Measurements from ENCODE around the gene ABLIM2.
"Not testable (repeated sequence)": the region's sequence is repeated elsewhere in the genome, so short reads cannot be mapped to it uniquely, and the experiment has no call there.

The ABLIM2 gene

GRCh38 chr4:7918981-7919380, 239.6 kb downstream of the ABLIM2 start:
- no peak for DNase-seq (ENCODE audit: low read depth)
- H3K4me3 ChIP-seq (ENCODE audit: control insufficient read depth, low read depth, low read length): no peak overlapping the region
- TF ChIP-seq, protein P1, sequence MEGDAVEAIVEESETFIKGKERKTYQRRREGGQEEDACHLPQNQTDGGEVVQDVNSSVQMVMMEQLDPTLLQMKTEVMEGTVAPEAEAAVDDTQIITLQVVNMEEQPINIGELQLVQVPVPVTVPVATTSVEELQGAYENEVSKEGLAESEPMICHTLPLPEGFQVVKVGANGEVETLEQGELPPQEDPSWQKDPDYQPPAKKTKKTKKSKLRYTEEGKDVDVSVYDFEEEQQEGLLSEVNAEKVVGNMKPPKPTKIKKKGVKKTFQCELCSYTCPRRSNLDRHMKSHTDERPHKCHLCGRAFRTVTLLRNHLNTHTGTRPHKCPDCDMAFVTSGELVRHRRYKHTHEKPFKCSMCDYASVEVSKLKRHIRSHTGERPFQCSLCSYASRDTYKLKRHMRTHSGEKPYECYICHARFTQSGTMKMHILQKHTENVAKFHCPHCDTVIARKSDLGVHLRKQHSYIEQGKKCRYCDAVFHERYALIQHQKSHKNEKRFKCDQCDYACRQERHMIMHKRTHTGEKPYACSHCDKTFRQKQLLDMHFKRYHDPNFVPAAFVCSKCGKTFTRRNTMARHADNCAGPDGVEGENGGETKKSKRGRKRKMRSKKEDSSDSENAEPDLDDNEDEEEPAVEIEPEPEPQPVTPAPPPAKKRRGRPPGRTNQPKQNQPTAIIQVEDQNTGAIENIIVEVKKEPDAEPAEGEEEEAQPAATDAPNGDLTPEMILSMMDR (conservative IDR thresholded peaks at IDR 0.05; ENCODE audit: control insufficient read depth, insufficient read depth, low read depth, low read length): no peak

DNA sequence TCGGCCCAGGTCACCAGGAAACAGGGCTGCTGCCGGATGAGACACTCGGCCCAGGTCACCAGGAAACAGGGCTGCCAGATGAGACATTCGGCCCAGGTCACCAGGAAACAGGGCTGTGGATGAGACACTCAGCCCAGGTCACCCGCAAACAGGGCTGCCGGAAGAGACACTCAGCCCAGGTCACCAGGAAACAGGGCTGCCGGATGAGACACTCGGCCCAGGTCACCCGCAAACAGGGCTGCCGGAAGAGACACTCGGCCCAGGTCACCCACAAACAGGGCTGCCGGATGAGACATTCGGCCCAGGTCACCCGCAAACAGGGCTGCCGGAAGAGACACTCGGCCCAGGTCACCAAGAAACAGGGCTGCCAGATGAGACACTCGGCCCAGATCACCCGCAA, 240.4 kb downstream of the ABLIM2 start:
- not testable (repeated sequence) for DNase-seq (ENCODE audit: low read depth); H3K4me3 ChIP-seq (ENCODE audit: control insufficient read depth, low read depth, low read length)

DNA sequence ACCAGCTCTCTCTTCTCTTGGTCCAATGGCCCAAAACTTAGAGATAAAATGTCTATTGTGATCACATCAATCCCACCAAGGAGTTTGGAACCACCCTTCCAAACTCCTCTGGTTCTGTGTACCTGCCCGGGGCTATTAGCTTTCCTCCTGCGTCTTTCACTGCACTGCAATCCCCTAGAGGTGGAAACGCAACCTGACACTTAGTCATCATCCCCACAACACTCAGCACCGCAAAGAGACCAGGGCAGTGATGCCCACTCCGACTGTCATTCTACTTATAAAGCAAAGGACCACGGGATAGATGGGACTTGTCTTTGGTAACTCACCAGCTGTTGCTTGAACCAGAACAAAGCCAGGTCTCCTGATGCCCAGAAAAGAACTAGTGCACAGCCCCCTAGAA, 240.9 kb downstream of the ABLIM2 start:
- no peak overlapping the region for H3K4me3 ChIP-seq (ENCODE audit: control insufficient read depth, low read depth, low read length)
- TF ChIP-seq, protein P1 (conservative IDR thresholded peaks at IDR 0.05; ENCODE audit: control insufficient read depth, insufficient read depth, low read depth, low read length): no peak
- DNase-seq (ENCODE audit: low read depth): no peak

DNA sequence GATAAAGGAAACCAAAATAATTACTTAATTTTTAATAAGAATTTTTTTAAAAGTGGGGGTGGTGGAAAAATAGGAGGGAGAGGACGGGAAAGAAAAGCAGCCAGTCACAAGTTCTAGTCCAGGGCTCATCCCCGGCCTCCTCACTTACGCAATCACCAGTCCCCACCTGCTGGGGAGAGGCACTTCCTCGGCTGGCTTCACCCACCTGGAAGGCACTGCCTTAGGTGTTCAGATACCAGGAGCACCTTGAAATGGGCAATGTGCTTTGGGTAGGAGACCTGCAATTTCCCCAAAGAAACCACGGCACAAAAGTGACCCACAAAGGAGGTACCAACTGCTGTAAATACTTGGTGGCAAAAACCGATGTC, 242.8 kb downstream of the ABLIM2 start:
- no peak overlapping the region for H3K4me3 ChIP-seq (ENCODE audit: control insufficient read depth, low read depth, low read length)
- DNase-seq (ENCODE audit: low read depth): no peak
- TF ChIP-seq, protein P1 (conservative IDR thresholded peaks at IDR 0.05; ENCODE audit: control insufficient read depth, insufficient read depth, low read depth, low read length): no peak

Data from fibroblast of mammary gland (primary cell).